ENCODE results near the gene ZC3H12C.

ZC3H12C gene

DNA sequence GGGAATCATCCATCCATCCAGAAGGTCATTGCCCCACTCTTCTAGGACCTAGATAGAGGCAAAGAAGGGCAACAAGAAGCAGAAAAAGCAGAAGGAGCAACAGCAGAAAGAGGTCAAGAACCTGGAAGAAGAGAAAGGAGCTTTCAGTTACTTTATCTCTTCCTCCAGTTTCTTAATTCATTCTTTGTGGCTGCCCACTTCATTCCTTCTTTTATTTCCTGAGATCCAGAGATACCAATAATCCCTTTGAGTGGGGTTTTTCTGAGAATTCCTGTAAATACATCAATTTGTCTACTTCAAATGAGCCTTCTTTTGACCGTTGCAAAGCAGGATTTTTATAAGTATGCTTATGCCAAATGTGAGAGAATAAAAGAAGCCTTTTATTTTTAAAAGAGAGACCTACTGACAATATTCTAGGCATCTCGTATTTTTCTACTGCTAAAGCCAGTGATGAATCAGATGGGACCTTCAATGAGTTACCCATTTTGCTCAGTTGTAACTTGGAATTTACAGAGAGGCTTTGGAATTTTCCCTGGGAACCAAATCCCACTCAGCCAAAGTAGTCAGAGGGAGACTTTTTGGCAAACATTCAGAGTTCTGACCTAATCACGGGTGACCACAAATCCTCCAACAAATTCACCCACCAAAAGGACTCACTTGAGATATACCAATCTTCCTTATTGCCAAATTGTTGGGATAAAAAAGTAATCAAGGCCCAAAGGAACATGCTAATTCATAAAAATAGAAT, 54.9 kb downstream of the ZC3H12C start:
- H2AFZ ChIP-seq (ENCODE audit: low read depth), result no peak overlapping the region
- no peaks in the 10 kb centered on the region for H4K20me1 ChIP-seq (ENCODE audit: insufficient read depth)
- no peak overlapping the region for H3K9ac ChIP-seq
- H3K4me3 ChIP-seq (IDR thresholded peaks at IDR 0.05; ENCODE audit: insufficient read depth, low read depth, low read length), result no peak overlapping the region
- no peak overlapping the region for H3K27ac ChIP-seq
- no peaks in the 10 kb centered on the region for H3K36me3 ChIP-seq (ENCODE audit: insufficient read depth)
- H3K79me2 ChIP-seq (ENCODE audit: insufficient read depth, low read depth), result no peaks in the 10 kb centered on the region
- H3K4me1 ChIP-seq (ENCODE audit: low read depth, poor library complexity, severe bottlenecking), result no peaks in the 10 kb centered on the region
- TF ChIP-seq, protein P1, sequence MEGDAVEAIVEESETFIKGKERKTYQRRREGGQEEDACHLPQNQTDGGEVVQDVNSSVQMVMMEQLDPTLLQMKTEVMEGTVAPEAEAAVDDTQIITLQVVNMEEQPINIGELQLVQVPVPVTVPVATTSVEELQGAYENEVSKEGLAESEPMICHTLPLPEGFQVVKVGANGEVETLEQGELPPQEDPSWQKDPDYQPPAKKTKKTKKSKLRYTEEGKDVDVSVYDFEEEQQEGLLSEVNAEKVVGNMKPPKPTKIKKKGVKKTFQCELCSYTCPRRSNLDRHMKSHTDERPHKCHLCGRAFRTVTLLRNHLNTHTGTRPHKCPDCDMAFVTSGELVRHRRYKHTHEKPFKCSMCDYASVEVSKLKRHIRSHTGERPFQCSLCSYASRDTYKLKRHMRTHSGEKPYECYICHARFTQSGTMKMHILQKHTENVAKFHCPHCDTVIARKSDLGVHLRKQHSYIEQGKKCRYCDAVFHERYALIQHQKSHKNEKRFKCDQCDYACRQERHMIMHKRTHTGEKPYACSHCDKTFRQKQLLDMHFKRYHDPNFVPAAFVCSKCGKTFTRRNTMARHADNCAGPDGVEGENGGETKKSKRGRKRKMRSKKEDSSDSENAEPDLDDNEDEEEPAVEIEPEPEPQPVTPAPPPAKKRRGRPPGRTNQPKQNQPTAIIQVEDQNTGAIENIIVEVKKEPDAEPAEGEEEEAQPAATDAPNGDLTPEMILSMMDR (conservative IDR thresholded peaks at IDR 0.05; ENCODE audit: low read depth, low read length), result no peak
- H3K27me3 ChIP-seq (ENCODE audit: insufficient read depth, low read depth), result no peaks in the 10 kb centered on the region
- H3K4me2 ChIP-seq, result no peak overlapping the region

DNA sequence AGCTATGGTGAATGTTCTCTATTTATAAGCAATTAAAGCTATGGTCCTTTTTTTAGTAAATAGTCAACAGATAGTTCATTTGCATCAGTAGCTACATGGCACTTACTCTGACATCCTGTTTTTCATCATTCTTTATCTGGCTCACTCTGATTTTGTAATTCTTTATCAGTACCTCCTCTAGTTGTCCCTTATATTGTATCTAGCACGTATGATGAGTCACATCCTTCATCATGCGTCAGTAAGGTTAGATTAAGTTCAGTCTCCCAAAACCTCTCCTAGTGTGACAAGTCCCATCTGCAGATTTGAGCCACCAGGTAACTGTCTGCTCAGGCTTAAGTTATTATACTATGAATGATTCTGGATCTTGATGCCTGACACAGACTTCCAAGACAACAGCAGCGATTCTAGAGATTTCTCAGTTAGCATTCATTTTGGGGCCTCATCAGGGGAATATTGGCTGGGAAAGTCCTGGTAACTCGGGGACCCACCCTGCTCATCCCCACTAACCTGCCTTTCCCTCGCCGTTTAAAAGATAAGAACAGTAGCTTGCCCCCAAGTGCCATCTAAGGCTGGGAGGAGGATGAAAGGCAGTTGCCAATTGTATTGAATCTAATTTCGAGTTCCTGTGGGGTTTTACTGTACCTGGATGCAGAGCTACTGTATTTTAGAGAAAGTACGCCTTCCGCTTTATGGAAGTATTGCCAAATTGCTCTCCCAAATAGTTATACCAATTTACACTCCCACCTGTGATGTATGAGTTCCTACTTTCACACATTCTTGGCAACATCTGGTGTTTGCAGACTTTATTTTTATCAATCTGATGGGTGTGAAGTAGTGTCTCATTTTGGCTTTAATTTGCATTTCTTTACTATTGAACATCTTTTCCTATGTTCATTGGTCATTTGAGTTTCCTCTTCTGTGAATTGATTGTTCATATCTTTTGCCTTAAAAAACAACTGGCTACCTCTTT, 55.9 kb downstream of the ZC3H12C start:
- no peak overlapping the region for H3K9ac ChIP-seq
- no peaks in the 10 kb centered on the region for H3K27me3 ChIP-seq (ENCODE audit: insufficient read depth, low read depth)
- no peaks in the 10 kb centered on the region for H3K79me2 ChIP-seq (ENCODE audit: insufficient read depth, low read depth)
- no peaks in the 10 kb centered on the region for H3K4me1 ChIP-seq (ENCODE audit: low read depth, poor library complexity, severe bottlenecking)
- TF ChIP-seq, protein P1 (conservative IDR thresholded peaks at IDR 0.05; ENCODE audit: low read depth, low read length), result no peak
- H2AFZ ChIP-seq (ENCODE audit: low read depth), result no peak overlapping the region
- no peak overlapping the region for H3K4me3 ChIP-seq (IDR thresholded peaks at IDR 0.05; ENCODE audit: insufficient read depth, low read depth, low read length)
- no peak overlapping the region for H3K4me2 ChIP-seq
- no peaks in the 10 kb centered on the region for H4K20me1 ChIP-seq (ENCODE audit: insufficient read depth)
- H3K36me3 ChIP-seq (ENCODE audit: insufficient read depth), result no peaks in the 10 kb centered on the region
- H3K27ac ChIP-seq, result no peak overlapping the region

GRCh38 chr11:110152199-110152598, 59.0 kb downstream of the ZC3H12C start:
- Histone ChIP-seq H3K9ac (no peak overlapping the region), H3K79me2 (ENCODE audit: insufficient read depth, low read depth) (no peaks in the 10 kb centered on the region), H3K27ac (no peak overlapping the region), H3K4me2 (no peak overlapping the region), H2AFZ (ENCODE audit: low read depth) (no peak overlapping the region), H3K36me3 (ENCODE audit: insufficient read depth) (no peaks in the 10 kb centered on the region), H3K4me1 (ENCODE audit: low read depth, poor library complexity, severe bottlenecking) (no peaks in the 10 kb centered on the region), H3K27me3 (ENCODE audit: insufficient read depth, low read depth) (no peaks in the 10 kb centered on the region), H3K4me3 (IDR thresholded peaks at IDR 0.05; ENCODE audit: insufficient read depth, low read depth, low read length) (no peak overlapping the region), H4K20me1 (ENCODE audit: insufficient read depth) (no peaks in the 10 kb centered on the region)
- TF ChIP-seq, protein P1 (conservative IDR thresholded peaks at IDR 0.05; ENCODE audit: low read depth, low read length), result no peak

- H4K20me1 ChIP-seq (ENCODE audit: insufficient read depth), result no peaks in the 10 kb centered on the region
- no peak overlapping the region for H3K4me3 ChIP-seq (IDR thresholded peaks at IDR 0.05; ENCODE audit: insufficient read depth, low read depth, low read length)
- no peak overlapping the region for H3K4me2 ChIP-seq
- TF ChIP-seq, protein P1 (conservative IDR thresholded peaks at IDR 0.05; ENCODE audit: low read depth, low read length), result no peak
- no peak overlapping the region for H3K27ac ChIP-seq
- no peaks in the 10 kb centered on the region for H3K27me3 ChIP-seq (ENCODE audit: insufficient read depth, low read depth)
- no peaks in the 10 kb centered on the region for H3K4me1 ChIP-seq (ENCODE audit: low read depth, poor library complexity, severe bottlenecking)
- no peak overlapping the region for H2AFZ ChIP-seq (ENCODE audit: low read depth)
- no peaks in the 10 kb centered on the region for H3K36me3 ChIP-seq (ENCODE audit: insufficient read depth)
- H3K9ac ChIP-seq, result no peak overlapping the region
- H3K79me2 ChIP-seq (ENCODE audit: insufficient read depth, low read depth), result no peaks in the 10 kb centered on the region
Observed at GRCh38 chr11:110153474-110153873, 60.3 kb downstream of the ZC3H12C start.

All from KMS-11 (cell line).